CD14-positive monocyte (primary cell): ENCODE measurements around the gene IRS2. TPM values are rescaled to one million over a fixed set of nuclear protein-coding genes. Genes with fewer than 3 reads are reported as not detected.

Experiments
- DNase-seq, 3 donors: peaks; one replicate each; pipeline ENCODE4 v3.0.0-alpha.2; 2011 to 2022
- H2AFZ ChIP-seq: 2 replicates; pipeline ENCODE4 v1.6.0; 2012; ENCODE audit warnings: mild to moderate bottlenecking, low read depth, low read length, inconsistent platforms; ENCODE audit not compliant: insufficient read depth, poor library complexity, severe bottlenecking
- H3K27ac ChIP-seq, 2 donors: 1 replicate in 1 of 2; 2 replicates in 1 of 2; pipeline ENCODE4 v1.5.1; 2012 to 2013; ENCODE audit warnings: low read length in 2 of 2, control low read depth in 1 of 2, inconsistent platforms in 1 of 2, low read depth in 1 of 2, mild to moderate bottlenecking in 1 of 2
- H3K27me3 ChIP-seq, 2 donors: one replicate each; pipeline versions ENCODE4 v1.6.0 to v1.6.1; 2011 to 2013; ENCODE audit warnings: low read length in 2 of 2; ENCODE audit not compliant: control insufficient read depth in 2 of 2, insufficient read depth in 2 of 2
- H3K36me3 ChIP-seq, 2 donors: replicated peaks in 1 of 2; 1 replicate in 1 of 2; 2 replicates in 1 of 2; pipeline versions ENCODE4 v1.5.1 to v1.6.1; 2012 to 2013; ENCODE audit warnings: low read length in 2 of 2, control low read depth in 1 of 2, inconsistent platforms in 1 of 2, mild to moderate bottlenecking in 1 of 2; ENCODE audit not compliant: insufficient read depth in 2 of 2, control insufficient read depth in 1 of 2
- H3K4me1 ChIP-seq, 2 donors: 1 replicate in 1 of 2; 2 replicates in 1 of 2; pipeline versions ENCODE4 v1.5.1 to v1.6.1; 2012 to 2013; ENCODE audit warnings: low read length in 2 of 2, control low read depth in 1 of 2, inconsistent platforms in 1 of 2, mild to moderate bottlenecking in 1 of 2, moderate library complexity in 1 of 2; ENCODE audit not compliant: insufficient read depth in 2 of 2, control insufficient read depth in 1 of 2
- H3K4me2 ChIP-seq: replicated peaks from 2 replicates; pipeline ENCODE3; 2012; ENCODE audit warnings: low read length, moderate library complexity, mild to moderate bottlenecking; ENCODE audit not compliant: poor library complexity, severe bottlenecking; ENCODE audit errors: extremely low read depth
- H3K4me3 ChIP-seq, 3 experiments: fragments of 200-600 bp in 1 of 3; sonication (generic) in 1 of 3; replicated peaks in 1 of 3; 1 replicate in 2 of 3; 2 replicates in 1 of 3; pipeline ENCODE4 v1.5.1; 2011 to 2013; ENCODE audit warnings: low read length in 3 of 3, mild to moderate bottlenecking in 3 of 3, control low read depth in 2 of 3, low read depth in 2 of 3, inconsistent platforms in 1 of 3, moderate library complexity in 1 of 3
- H3K79me2 ChIP-seq: 2 replicates; pipeline ENCODE4 v1.6.0; 2012; ENCODE audit warnings: mild to moderate bottlenecking, control low read depth, inconsistent platforms, low read length, moderate library complexity; ENCODE audit not compliant: insufficient read depth
- H3K9ac ChIP-seq: 2 replicates; pipeline ENCODE4 v1.6.0; 2017; ENCODE audit warnings: low read length, mild to moderate bottlenecking; ENCODE audit not compliant: insufficient read depth, poor library complexity, severe bottlenecking
- H3K9me3 ChIP-seq, 2 donors: replicated peaks in 1 of 2; 1 replicate in 1 of 2; 2 replicates in 1 of 2; pipeline versions ENCODE4 v1.5.1 to v1.6.1; 2012 to 2013; ENCODE audit warnings: low read length in 2 of 2, control low read depth in 1 of 2; ENCODE audit not compliant: control insufficient read depth in 1 of 2, insufficient read depth in 1 of 2
- H4K20me1 ChIP-seq: 2 replicates; pipeline ENCODE4 v1.6.0; 2012; ENCODE audit warnings: mild to moderate bottlenecking, low read length, control low read depth, moderate library complexity; ENCODE audit not compliant: insufficient read depth
- H3K27ac Mint-ChIP-seq, 7 donors: one replicate each; pipeline ENCODE4 v1.8.0; 2020; ENCODE audit warnings: mild to moderate bottlenecking in 7 of 7, mixed read lengths in 7 of 7, moderate library complexity in 6 of 7, inconsistent platforms in 2 of 7
- H3K27me3 Mint-ChIP-seq, 3 donors: one replicate each; pipeline ENCODE4 v1.8.0; 2021 to 2022; ENCODE audit warnings: low read depth in 3 of 3, mild to moderate bottlenecking in 3 of 3, mixed read lengths in 3 of 3, moderate library complexity in 3 of 3, inconsistent platforms in 1 of 3
- H3K36me3 Mint-ChIP-seq, 2 donors: one replicate each; pipeline ENCODE4 v1.8.0; 2020; ENCODE audit warnings: mixed read lengths in 2 of 2, inconsistent platforms in 1 of 2, mild to moderate bottlenecking in 1 of 2
- H3K4me1 Mint-ChIP-seq: one replicate; pipeline ENCODE4 v1.8.0; 2020; ENCODE audit warnings: mild to moderate bottlenecking, mixed read lengths
- H3K4me3 Mint-ChIP-seq, 2 donors: one replicate each; pipeline ENCODE4 v1.8.0; 2020; ENCODE audit warnings: mild to moderate bottlenecking in 2 of 2, mixed read lengths in 2 of 2, moderate library complexity in 1 of 2
- H3K9me3 Mint-ChIP-seq, 7 donors: one replicate each; pipeline ENCODE4 v1.8.0; 2020 to 2022; ENCODE audit warnings: mixed read lengths in 7 of 7, mild to moderate bottlenecking in 6 of 7, moderate library complexity in 6 of 7, inconsistent platforms in 2 of 7
- CTCF ChIP-seq: fragments of 200-600 bp; IDR thresholded peaks from one replicate; pipeline ENCODE4 v1.8.0; 2022; ENCODE audit warnings: antibody characterized with exemption, mild to moderate bottlenecking
- WGBS: methylation state at CpG from one replicate; pipeline ENCODE4 v1.1.5; 2013; ENCODE audit warnings: missing lambda C conversion rate; ENCODE audit not compliant: insufficient coverage; 5-methylcytosine and 5-hydroxymethylcytosine counted together
- intact Hi-C, 2 donors: fragments of 100-400 bp; cut with micrococcal nuclease; formaldehyde crosslinking; loops; one replicate each; pipeline versions ENCODE4 v1.15.0 to v1.15.1; 2023
- polyA plus RNA-seq, 3 donors: library from polyadenylated mRNA; depleted of rRNA in 1 of 3; unstranded in 2 of 3; stranded (reverse) in 1 of 3; fragments of 300-500 nt in 2 of 3; fragments of >200 nt in 1 of 3; fragmentation: Illumina TruSeq in 2 of 3; gene quantifications; 1 replicate in 2 of 3; 2 replicates in 1 of 3; pipeline ENCODE4 v1.2.3, GENCODE V29; 2012 to 2021

The IRS2 gene
- polyA plus RNA-seq, 3 donors: 2.4 to 27.1 (median 3.5) TPM

- intact Hi-C loops: no loop called here
- Histone ChIP-seq H3K4me1 (no peaks in the 10 kb centered on the region), H3K4me3 (no peak overlapping the region), H3K9me3 (peaks cover 0 to 11% of the 10 kb centered on the region in 2 donors), H3K9ac (no peak overlapping the region), H3K36me3 (no peaks in the 10 kb centered on the region), H3K79me2 (no peaks in the 10 kb centered on the region), H3K27ac (no peak overlapping the region), H4K20me1 (no peaks in the 10 kb centered on the region), H2AFZ (no peak overlapping the region), H3K4me2 (no peak overlapping the region), H3K27me3 (no peaks in the 10 kb centered on the region)
- peaks cover 23% of the 10 kb centered on the region for H3K4me1 Mint-ChIP-seq
- no peak overlapping the region for H3K4me3 Mint-ChIP-seq
- DNase-seq: no peak
- WGBS: no CpG with 5 or more reads among the region's 4 CpGs
- H3K36me3 Mint-ChIP-seq: no peaks in the 10 kb centered on the region
- no peak overlapping the region for H3K27ac Mint-ChIP-seq
- no peak for TF ChIP-seq CTCF
- H3K27me3 Mint-ChIP-seq: peaks cover 0 to 6% (median 1%) of the 10 kb centered on the region in 3 donors
- peaks cover 6 to 19% (median 16%) of the 10 kb centered on the region in 7 donors for H3K9me3 Mint-ChIP-seq
These were observed 50.9 kb downstream of the IRS2 start for GRCh38 chr13:109735436-109735966.

- 75% methylated on average over 12 of the region's 21 CpGs for WGBS
- no peak overlapping the region for H3K4me3 Mint-ChIP-seq
- Histone ChIP-seq H2AFZ (no peak overlapping the region), H3K27me3 (no peaks in the 10 kb centered on the region), H3K4me3 (no peak overlapping the region), H3K9ac (no peak overlapping the region), H3K4me1 (no peaks in the 10 kb centered on the region), H3K27ac (no peak overlapping the region), H3K9me3 (peaks cover 0 to 11% of the 10 kb centered on the region in 2 donors), H3K36me3 (no peaks in the 10 kb centered on the region), H3K4me2 (no peak overlapping the region), H4K20me1 (no peaks in the 10 kb centered on the region), H3K79me2 (no peaks in the 10 kb centered on the region)
- intact Hi-C loops: no loop called here
- no peaks in the 10 kb centered on the region for H3K36me3 Mint-ChIP-seq
- no peak overlapping the region for H3K27ac Mint-ChIP-seq
- TF ChIP-seq CTCF: no peak
- H3K27me3 Mint-ChIP-seq: peaks cover 0 to 6% (median 4%) of the 10 kb centered on the region in 3 donors
- H3K9me3 Mint-ChIP-seq: peaks cover 6 to 19% (median 16%) of the 10 kb centered on the region in 7 donors
- peaks cover 24% of the 10 kb centered on the region for H3K4me1 Mint-ChIP-seq
- DNase-seq: no peak
These were observed 52.2 kb downstream of the IRS2 start for GRCh38 chr13:109734002-109734785.
